Retinal pigment epithelial cell (primary cell): Measurements from ENCODE around the gene MAMDC2.

Source experiments
- DNase-seq: peaks from one replicate; pipeline ENCODE4 v3.0.0-alpha.2; 2010; ENCODE audit warnings: low read depth
- H3K4me3 ChIP-seq: 2 replicates; pipeline ENCODE4 v1.5.1; 2011; ENCODE audit warnings: mild to moderate bottlenecking, low read length, control low read depth, moderate library complexity
- CTCF ChIP-seq: conservative IDR thresholded peaks from 2 replicates; pipeline ENCODE4 v1.5.1; 2011; ENCODE audit warnings: low read depth, low read length, control low read depth, inconsistent platforms

MAMDC2 gene

DNA sequence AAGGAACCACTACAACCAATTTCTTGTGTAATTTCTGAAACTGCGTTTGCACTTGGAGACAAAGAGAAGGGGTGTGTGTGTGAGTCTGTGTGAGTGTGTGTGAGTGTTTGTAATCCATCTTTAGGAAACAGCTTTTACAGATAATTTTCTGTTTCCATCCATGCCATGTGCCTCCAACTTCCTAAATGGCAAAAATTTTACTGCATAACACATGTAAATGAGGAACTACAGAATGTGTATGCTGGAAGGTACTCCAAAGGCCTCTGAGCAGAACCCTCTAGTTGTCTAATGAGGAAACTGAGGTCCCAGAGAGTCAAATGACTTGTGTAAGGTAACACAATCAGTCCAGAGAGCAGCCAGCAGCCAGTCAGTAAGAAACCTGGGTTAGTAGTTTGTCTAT lies 20.8 kb downstream of the MAMDC2 start:
- TF ChIP-seq CTCF: no peak
- no peak overlapping the region for H3K4me3 ChIP-seq
- DNase-seq: no peak

- TF ChIP-seq CTCF: no peak
- H3K4me3 ChIP-seq: no peak overlapping the region
- no peak for DNase-seq
These were observed 21.9 kb downstream of the MAMDC2 start for GRCh38 chr9:70065572-70065971.

GRCh38 chr9:70066418-70066817 lies 22.8 kb downstream of the MAMDC2 start:
- no peak for DNase-seq
- no peak for TF ChIP-seq CTCF

GRCh38 chr9:70066874-70067273 lies 23.2 kb downstream of the MAMDC2 start:
- no peak for DNase-seq
- no peak overlapping the region for H3K4me3 ChIP-seq
- no peak for TF ChIP-seq CTCF

More at GRCh38 chr9:70066418-70066817, 22.8 kb downstream of the MAMDC2 start:
- no peak overlapping the region for H3K4me3 ChIP-seq

DNA sequence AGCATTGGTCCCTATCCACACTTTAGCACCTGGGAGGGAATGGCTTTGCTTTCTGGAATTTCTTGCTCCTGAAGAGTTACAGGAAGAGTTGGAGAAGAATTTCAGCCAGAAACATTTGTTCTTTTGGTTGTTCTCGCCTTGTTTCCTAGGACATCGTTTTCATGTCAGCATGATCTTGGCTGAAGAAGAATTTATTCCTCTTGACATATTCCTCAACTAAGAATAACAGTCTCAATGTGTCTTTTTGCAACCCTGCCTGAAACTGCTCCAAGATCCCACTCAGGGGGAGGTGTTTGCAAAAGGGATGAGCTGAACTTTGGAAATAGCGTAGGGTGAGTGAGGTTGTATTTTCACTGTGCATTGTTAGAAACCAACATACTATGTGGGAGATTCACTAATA lies 26.1 kb downstream of the MAMDC2 start:
- no peak for TF ChIP-seq CTCF
- DNase-seq: no peak
- no peak overlapping the region for H3K4me3 ChIP-seq

- no peak for DNase-seq
- no peak overlapping the region for H3K4me3 ChIP-seq
- TF ChIP-seq CTCF: no peak
These were observed 29.5 kb downstream of the MAMDC2 start for GRCh38 chr9:70073193-70073592.

DNA sequence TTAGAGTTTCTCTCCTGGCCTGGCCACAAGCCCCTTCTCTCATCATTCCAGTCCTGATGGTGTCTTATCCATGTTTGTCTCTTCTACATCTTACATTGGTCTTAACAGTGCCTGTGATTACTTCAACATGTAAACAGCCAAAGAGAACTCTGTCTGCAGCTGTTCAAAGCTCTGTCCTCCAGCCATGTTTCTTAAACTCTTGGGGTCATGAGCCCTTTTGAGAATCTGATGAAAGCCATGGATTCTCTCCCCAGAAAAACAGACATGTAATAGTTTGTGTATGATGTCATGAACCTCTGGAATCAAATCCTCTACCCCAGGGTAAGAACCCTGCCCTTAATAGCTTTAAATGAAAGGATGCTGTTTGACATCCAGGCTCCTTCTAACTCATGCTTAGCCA lies 30.1 kb downstream of the MAMDC2 start:
- DNase-seq: no peak
- no peak overlapping the region for H3K4me3 ChIP-seq
- no peak for TF ChIP-seq CTCF
